ENCODE data around the gene ROGDI. TPM values are rescaled to one million over a fixed set of nuclear protein-coding genes. Genes with fewer than 3 reads are reported as not detected.

Gene ROGDI
- total RNA-seq, 2 donors from 2014 or later = 21.8 to 25.9 TPM

DNA sequence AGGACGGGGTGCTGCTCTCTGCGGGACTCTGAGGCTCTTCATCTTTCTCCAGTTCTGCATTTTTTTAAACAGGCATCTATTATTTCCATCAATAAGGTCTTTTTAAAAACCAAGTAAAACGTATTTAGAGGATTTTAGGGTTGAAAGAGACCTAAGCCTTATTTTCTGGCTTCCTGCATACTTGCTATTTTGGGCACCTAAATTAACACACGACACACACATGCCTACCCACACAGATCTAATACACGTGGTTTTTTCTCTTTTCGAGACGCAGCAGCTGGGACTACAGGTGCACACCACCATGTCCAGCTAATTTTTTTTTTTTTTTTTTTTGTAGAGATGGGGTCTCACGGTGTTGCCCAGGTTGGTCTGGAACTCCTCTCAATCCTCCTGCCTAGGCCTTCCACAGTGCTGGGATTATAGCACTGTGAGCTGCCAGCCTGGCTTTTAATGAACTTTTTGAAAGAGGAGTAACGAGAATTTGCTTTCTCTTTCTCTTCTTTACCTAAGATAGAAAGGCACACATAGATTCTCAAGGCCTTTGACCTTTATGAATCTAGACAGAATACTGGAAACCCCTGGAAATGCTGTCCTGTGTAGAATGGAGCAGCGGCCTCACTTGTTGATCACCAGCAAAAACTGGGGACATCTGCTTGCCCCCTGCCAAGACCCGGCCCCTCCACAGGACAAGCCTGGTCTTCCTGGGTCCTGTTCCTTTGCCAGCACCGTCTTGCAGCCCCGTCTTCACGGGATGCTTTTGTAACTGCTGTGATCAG is 54.3 kb downstream of the ROGDI start:
- H3K36me3 ChIP-seq (replicated peaks in 1 of 2; ENCODE audit: insufficient read depth in 1 of 2, low read depth in 2 of 2) = peaks cover 9 to 12% of the 10 kb centered on the region in 2 donors
- peaks cover 5% of the 10 kb centered on the region for H3K4me1 ChIP-seq
- ATAC-seq (no peak), DNase-seq (no peak)
- 78 to 84% methylated on average over 14 of the region's 14 CpGs for WGBS, 2 donors
- no peaks in the 10 kb centered on the region for H3K27me3 ChIP-seq
- TF ChIP-seq, protein P1, sequence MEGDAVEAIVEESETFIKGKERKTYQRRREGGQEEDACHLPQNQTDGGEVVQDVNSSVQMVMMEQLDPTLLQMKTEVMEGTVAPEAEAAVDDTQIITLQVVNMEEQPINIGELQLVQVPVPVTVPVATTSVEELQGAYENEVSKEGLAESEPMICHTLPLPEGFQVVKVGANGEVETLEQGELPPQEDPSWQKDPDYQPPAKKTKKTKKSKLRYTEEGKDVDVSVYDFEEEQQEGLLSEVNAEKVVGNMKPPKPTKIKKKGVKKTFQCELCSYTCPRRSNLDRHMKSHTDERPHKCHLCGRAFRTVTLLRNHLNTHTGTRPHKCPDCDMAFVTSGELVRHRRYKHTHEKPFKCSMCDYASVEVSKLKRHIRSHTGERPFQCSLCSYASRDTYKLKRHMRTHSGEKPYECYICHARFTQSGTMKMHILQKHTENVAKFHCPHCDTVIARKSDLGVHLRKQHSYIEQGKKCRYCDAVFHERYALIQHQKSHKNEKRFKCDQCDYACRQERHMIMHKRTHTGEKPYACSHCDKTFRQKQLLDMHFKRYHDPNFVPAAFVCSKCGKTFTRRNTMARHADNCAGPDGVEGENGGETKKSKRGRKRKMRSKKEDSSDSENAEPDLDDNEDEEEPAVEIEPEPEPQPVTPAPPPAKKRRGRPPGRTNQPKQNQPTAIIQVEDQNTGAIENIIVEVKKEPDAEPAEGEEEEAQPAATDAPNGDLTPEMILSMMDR (IDR thresholded peaks at IDR 0.05) = no peak
- TF ChIP-seq POLR2A (IDR thresholded peaks at IDR 0.05) = no peak
- H3K9me3 ChIP-seq = no peaks in the 10 kb centered on the region
- no peak overlapping the region for H3K4me3 ChIP-seq
- H3K27ac ChIP-seq = no peak overlapping the region
- intact Hi-C loops (cut with DNase I) = no loop called here

DNA sequence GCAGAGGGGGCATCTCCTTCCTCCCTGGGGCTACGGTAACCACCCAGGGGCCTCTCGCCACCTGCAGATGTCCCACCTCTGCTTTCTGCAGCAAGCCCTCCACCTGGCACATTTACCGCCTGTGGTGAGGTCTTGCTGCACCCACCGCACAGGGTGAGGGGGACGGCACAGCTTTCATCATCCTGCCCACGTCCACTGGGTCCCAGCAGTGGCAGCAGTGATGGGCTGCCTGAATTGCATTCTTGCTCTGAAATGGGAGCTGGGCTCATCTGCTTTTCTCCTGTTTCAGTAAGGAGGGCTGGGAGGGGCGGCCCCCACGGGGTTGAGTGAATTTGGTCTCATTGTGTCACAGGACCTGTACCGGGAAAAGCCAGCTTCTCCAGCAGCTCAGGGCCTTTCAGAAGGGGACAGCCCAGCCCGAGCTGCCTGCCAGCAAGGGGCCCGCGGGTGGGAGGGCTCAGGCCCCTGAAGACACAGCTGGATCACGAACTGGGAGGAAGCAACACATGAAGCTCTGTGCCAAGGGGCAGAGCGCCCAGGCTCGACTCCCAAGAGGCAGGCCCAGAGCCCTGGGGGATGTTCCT is 55.4 kb downstream of the ROGDI start:
- no peak for ATAC-seq
- WGBS, 2 donors = 58 to 61% methylated on average over 8 to 15 of the region's 15 CpGs
- Histone ChIP-seq H3K36me3 (replicated peaks in 1 of 2; ENCODE audit: insufficient read depth in 1 of 2, low read depth in 2 of 2) (peaks cover 6 to 7% of the 10 kb centered on the region in 2 donors), H3K4me1 (peaks cover 6% of the 10 kb centered on the region), H3K4me3 (no peak overlapping the region), H3K9me3 (no peaks in the 10 kb centered on the region), H3K27me3 (no peaks in the 10 kb centered on the region), H3K27ac (no peak overlapping the region)
- intact Hi-C loops (cut with DNase I) = no loop called here
- no peak for DNase-seq
- TF ChIP-seq, protein P1 (IDR thresholded peaks at IDR 0.05) = no peak
- no peak for TF ChIP-seq POLR2A (IDR thresholded peaks at IDR 0.05)

Small RNA genes within 50 kb of the gene (small RNA-seq; reads per million reads assigned to genes)
- gene RF00017 = not detected

Other genes starting within 250 kb of the ROGDI start
- gene C16orf96, start 246.3 kb downstream of the ROGDI start, total RNA-seq = under 1 TPM in 1 of 2 donors, not detected in 1; 0.52 TPM
- gene UBALD1, start 187.7 kb downstream of the ROGDI start, total RNA-seq = 10 to 100 TPM; 11.9 to 19.4 TPM
- gene MGRN1, start 177.8 kb downstream of the ROGDI start, total RNA-seq = 10 to 100 TPM; 23.3 to 44.8 TPM
- gene NUDT16L1, start 109.1 kb downstream of the ROGDI start, total RNA-seq = 10 to 100 TPM; 18.7 to 25.4 TPM
- gene ANKS3, start 68.4 kb downstream of the ROGDI start, total RNA-seq = 10 to 100 TPM; 16.6 to 64.9 TPM
- gene DNAAF8, start 68.1 kb downstream of the ROGDI start, total RNA-seq = under 1 TPM; under 0.01 to 0.26 TPM
- gene ZNF500, start 35.5 kb downstream of the ROGDI start, total RNA-seq = 10 to 100 TPM in 1 of 2 donors, 1 to 10 TPM in 1; 7.5 to 13.8 TPM
- not detected for gene SEPTIN12, start 14.3 kb downstream of the ROGDI start, total RNA-seq
- gene SMIM22, start 7.3 kb downstream of the ROGDI start, total RNA-seq = 10 to 100 TPM in 1 of 2 donors, 1 to 10 TPM in 1; 4.7 to 29.3 TPM
- 10 to 100 TPM; 19.7 to 27.7 TPM for gene GLYR1, start 44.7 kb upstream of the ROGDI start, total RNA-seq
- gene UBN1, start 44.8 kb upstream of the ROGDI start, total RNA-seq = 10 to 100 TPM; 20.8 to 41.2 TPM
- gene PPL, start 134.5 kb upstream of the ROGDI start, total RNA-seq = 10 to 100 TPM; 20.2 to 26.0 TPM
- gene SEC14L5, start 155.7 kb upstream of the ROGDI start, total RNA-seq = under 1 TPM in 1 of 2 donors, not detected in 1; 0.26 TPM
- 10 to 100 TPM in 1 of 2 donors, 1 to 10 TPM in 1; 7.9 to 24.6 TPM for gene NAGPA, start 231.3 kb upstream of the ROGDI start, total RNA-seq

Data from body of pancreas (tissue), 4 donors.